Tibial nerve (tissue), 4 donors: Measurements from ENCODE around the gene CD164L2.

Experiments
- EP300 ChIP-seq, 2 donors: sonication (generic); formaldehyde crosslinking; IDR thresholded peaks; one replicate each; pipeline ENCODE4 v1.6.1; 2017; ENCODE audit warnings: antibody characterized with exemption in 2 of 2, mild to moderate bottlenecking in 1 of 2
- TF ChIP-seq, protein P1 (sequence below), 5 experiments: fragments of 200-600 bp in 3 of 5; fragments of 450-650 bp in 2 of 5; sonication (generic) in 3 of 5; IDR thresholded peaks; one replicate each; pipeline ENCODE4 v1.5.1; 2016 to 2019; ENCODE audit warnings: antibody characterized with exemption in 5 of 5, mild to moderate bottlenecking in 3 of 5, moderate library complexity in 2 of 5

GRCh38 chr1:27345272-27345671 lies 37.9 kb downstream of the CD164L2 start:
- TF ChIP-seq, protein P1, sequence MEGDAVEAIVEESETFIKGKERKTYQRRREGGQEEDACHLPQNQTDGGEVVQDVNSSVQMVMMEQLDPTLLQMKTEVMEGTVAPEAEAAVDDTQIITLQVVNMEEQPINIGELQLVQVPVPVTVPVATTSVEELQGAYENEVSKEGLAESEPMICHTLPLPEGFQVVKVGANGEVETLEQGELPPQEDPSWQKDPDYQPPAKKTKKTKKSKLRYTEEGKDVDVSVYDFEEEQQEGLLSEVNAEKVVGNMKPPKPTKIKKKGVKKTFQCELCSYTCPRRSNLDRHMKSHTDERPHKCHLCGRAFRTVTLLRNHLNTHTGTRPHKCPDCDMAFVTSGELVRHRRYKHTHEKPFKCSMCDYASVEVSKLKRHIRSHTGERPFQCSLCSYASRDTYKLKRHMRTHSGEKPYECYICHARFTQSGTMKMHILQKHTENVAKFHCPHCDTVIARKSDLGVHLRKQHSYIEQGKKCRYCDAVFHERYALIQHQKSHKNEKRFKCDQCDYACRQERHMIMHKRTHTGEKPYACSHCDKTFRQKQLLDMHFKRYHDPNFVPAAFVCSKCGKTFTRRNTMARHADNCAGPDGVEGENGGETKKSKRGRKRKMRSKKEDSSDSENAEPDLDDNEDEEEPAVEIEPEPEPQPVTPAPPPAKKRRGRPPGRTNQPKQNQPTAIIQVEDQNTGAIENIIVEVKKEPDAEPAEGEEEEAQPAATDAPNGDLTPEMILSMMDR (IDR thresholded peaks at IDR 0.05), result no peak
- TF ChIP-seq EP300 (IDR thresholded peaks at IDR 0.05), result no peak
